GM15510 (cell line): Measurements from ENCODE around the gene TTI1.

Source experiments
- POLR2A ChIP-seq: IDR thresholded peaks from 3 replicates; pipeline ENCODE4 v1.6.1; 2011; ENCODE audit warnings: borderline replicate concordance; ENCODE audit not compliant: insufficient read length; ENCODE audit errors: extremely low read depth

The TTI1 gene

GRCh38 chr20:37933786-37934633 is 99.2 kb downstream of the TTI1 start:
- TF ChIP-seq POLR2A = no peak
